K562 (cell line): ENCODE data around the gene LIX1L. TPM values are rescaled to one million over a fixed set of nuclear protein-coding genes. Genes with fewer than 3 reads are reported as not detected.

ENCODE experiments used
- ARID1B ChIP-seq: fragments of 450-650 bp; IDR thresholded peaks from 2 replicates; pipeline ENCODE4 v1.6.1; 2016; ENCODE audit warnings: antibody characterized with exemption, mild to moderate bottlenecking, inconsistent platforms
- BRCA1 ChIP-seq, 2 experiments: fragments of 450-650 bp in 1 of 2; sonication (generic) in 1 of 2; formaldehyde crosslinking in 1 of 2; IDR thresholded peaks; 2 replicates each; pipeline versions ENCODE4 v1.5.0 to v1.6.1; 2017 to 2020; ENCODE audit warnings: mild to moderate bottlenecking in 1 of 2, missing genetic modification reagents in 1 of 2
- CREBBP ChIP-seq: IDR thresholded peaks from one replicate; pipeline ENCODE4 v1.6.1; 2012; ENCODE audit warnings: low read depth, mild to moderate bottlenecking, control low read depth, inconsistent platforms, low read length
- CSDE1 ChIP-seq, 2 experiments: fragments of 450-650 bp; IDR thresholded peaks; 2 replicates each; pipeline ENCODE4 v1.6.1; 2016; ENCODE audit warnings: mild to moderate bottlenecking in 1 of 2
- HCFC1 ChIP-seq: IDR thresholded peaks from 2 replicates; pipeline ENCODE4 v1.6.1; 2012; ENCODE audit warnings: low read depth, low read length, improper control_type of control experiment
- NCOA6 ChIP-seq: fragments of 450-650 bp; IDR thresholded peaks from 2 replicates; pipeline ENCODE4 v1.6.1; 2017; ENCODE audit warnings: mild to moderate bottlenecking
- NFE2 ChIP-seq: IDR thresholded peaks from 2 replicates; pipeline ENCODE4 v1.6.1; 2014; ENCODE audit warnings: antibody characterized with exemption, low read depth
- PHF21A ChIP-seq: fragments of 450-650 bp; IDR thresholded peaks from 2 replicates; pipeline ENCODE4 v1.6.1; 2017; ENCODE audit warnings: low read depth, borderline replicate concordance
- SP2 ChIP-seq: IDR thresholded peaks from 2 replicates; pipeline ENCODE4 v1.6.1; 2011; ENCODE audit warnings: mild to moderate bottlenecking, low read depth, low read length, moderate library complexity; ENCODE audit not compliant: poor library complexity, severe bottlenecking; ENCODE audit errors: extremely low read depth
- ZMIZ1 ChIP-seq, 2 experiments: fragments of 150-350 bp in 1 of 2; IDR thresholded peaks; 2 replicates each; pipeline ENCODE4 v1.6.1; 2012 to 2016; ENCODE audit warnings: low read depth in 2 of 2, low read length in 2 of 2, mild to moderate bottlenecking in 1 of 2, moderate library complexity in 1 of 2
- ZNF24 ChIP-seq: fragments of 450-650 bp; IDR thresholded peaks from 2 replicates; pipeline ENCODE4 v1.6.1; 2016
- ZNF253 ChIP-seq: fragments of 250-450 bp; sonication (Bioruptor Pico); conservative IDR thresholded peaks from 2 replicates; pipeline ENCODE4 v1.6.1; 2021; ENCODE audit warnings: mild to moderate bottlenecking
- ZZZ3 ChIP-seq: fragments of 450-650 bp; IDR thresholded peaks from 2 replicates; pipeline ENCODE4 v1.6.1; 2016; ENCODE audit warnings: antibody characterized with exemption, mild to moderate bottlenecking, moderate library complexity
- polyA plus RNA-seq, 8 experiments: library from polyadenylated mRNA; depleted of rRNA in 4 of 8; stranded (reverse) in 5 of 8; unstranded in 3 of 8; fragments of >200 nt; fragmentation: Nextera tagmentation in 2 of 8; fragmentation: Illumina TruSeq in 1 of 8; extraction: Ambion mirVana in 2 of 8; extraction: Trizol in 1 of 8; gene quantifications; 2 replicates each; pipeline versions ENCODE4 v1.2.1 to v1.2.3, GENCODE V29; 2011 to 2014; ENCODE audit warnings: inconsistent platforms in 1 of 8, missing spikeins in 1 of 8
- total RNA-seq, 7 experiments: library from RNA; depleted of rRNA in 6 of 7; stranded (reverse); fragments of >200 nt in 6 of 7; fragmentation: Illumina TruSeq in 2 of 7; extraction: Trizol in 2 of 7; gene quantifications; 2 replicates each; pipeline versions ENCODE4 v1.2.1 to v1.2.3, GENCODE V29; 2011 to 2021; ENCODE audit warnings: low replicate concordance in 1 of 7
- TF ChIP-seq, protein P1 (sequence below): fragments of 200-600 bp; sonication (generic); IDR thresholded peaks from one replicate; pipeline ENCODE4 v1.6.1; 2012; ENCODE audit warnings: mild to moderate bottlenecking, low read depth, low read length, inconsistent platforms

Gene LIX1L
- total and polyA plus RNA-seq, 9 of the 15 experiments (the other 6 are each of a cell fraction or from before 2014, with no cell fraction given) = 4.6 to 26.5 (median 12.5) TPM

DNA sequence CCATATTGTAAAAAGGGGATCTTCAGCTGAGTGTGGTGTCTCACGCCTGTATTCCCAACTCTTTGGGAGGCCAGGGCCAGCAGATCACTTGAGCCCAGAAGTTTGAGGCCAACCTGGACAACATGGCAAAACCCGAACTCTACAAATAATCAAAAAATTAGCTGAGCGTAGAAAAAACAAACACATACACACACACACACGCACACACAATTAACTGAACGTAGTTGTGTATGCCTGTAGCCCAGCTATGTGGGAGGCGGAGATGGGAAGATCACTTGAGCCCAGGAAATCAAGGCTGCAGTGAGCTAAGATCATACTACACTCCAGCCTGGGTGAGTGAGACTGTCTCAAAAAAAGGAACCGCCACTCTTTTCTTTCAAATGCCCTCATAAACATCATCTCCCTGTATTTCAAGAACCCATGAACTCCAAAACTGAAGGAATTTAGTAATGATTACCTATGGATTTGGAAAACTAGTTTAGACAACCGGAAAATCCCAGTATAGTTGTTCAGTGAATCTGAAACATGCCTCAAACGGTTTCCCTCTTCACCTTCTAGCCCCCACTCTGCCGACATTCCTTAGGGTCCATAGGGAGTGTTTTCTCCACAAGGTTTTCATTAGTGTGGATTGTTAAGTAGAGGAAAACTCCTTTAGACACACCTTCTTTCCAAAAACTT, 34.1 kb upstream of the LIX1L start (continued):
- TF ChIP-seq SP2 (no peak), ZMIZ1 (IDR thresholded peaks at IDR 0.05; ENCODE audit: low read depth in 2 of 2, low read length in 2 of 2) (peak in 1 of 2 experiments; percentile 71; a peak in 2 of 4 replicates), NCOA6 (no peak), PHF21A (no peak), CREBBP (no peak), BRCA1 (IDR thresholded peaks at IDR 0.05) (no peak), BRCA1 (CRISPR knock-in tag; IDR thresholded peaks at IDR 0.05) (no peak), ZNF24 (peak; percentile 41; the same call in 1 of the 2 replicates), ARID1B (0 out of 2 replicates have a peak, but pooled peaks have one; percentile 5), ZNF253 (CRISPR knock-in tag) (peak; percentile 95), ZZZ3 (no peak), HCFC1 (no peak), NFE2 (no peak), CSDE1 (IDR thresholded peaks at IDR 0.05) (no peak)
- TF ChIP-seq, protein P1, sequence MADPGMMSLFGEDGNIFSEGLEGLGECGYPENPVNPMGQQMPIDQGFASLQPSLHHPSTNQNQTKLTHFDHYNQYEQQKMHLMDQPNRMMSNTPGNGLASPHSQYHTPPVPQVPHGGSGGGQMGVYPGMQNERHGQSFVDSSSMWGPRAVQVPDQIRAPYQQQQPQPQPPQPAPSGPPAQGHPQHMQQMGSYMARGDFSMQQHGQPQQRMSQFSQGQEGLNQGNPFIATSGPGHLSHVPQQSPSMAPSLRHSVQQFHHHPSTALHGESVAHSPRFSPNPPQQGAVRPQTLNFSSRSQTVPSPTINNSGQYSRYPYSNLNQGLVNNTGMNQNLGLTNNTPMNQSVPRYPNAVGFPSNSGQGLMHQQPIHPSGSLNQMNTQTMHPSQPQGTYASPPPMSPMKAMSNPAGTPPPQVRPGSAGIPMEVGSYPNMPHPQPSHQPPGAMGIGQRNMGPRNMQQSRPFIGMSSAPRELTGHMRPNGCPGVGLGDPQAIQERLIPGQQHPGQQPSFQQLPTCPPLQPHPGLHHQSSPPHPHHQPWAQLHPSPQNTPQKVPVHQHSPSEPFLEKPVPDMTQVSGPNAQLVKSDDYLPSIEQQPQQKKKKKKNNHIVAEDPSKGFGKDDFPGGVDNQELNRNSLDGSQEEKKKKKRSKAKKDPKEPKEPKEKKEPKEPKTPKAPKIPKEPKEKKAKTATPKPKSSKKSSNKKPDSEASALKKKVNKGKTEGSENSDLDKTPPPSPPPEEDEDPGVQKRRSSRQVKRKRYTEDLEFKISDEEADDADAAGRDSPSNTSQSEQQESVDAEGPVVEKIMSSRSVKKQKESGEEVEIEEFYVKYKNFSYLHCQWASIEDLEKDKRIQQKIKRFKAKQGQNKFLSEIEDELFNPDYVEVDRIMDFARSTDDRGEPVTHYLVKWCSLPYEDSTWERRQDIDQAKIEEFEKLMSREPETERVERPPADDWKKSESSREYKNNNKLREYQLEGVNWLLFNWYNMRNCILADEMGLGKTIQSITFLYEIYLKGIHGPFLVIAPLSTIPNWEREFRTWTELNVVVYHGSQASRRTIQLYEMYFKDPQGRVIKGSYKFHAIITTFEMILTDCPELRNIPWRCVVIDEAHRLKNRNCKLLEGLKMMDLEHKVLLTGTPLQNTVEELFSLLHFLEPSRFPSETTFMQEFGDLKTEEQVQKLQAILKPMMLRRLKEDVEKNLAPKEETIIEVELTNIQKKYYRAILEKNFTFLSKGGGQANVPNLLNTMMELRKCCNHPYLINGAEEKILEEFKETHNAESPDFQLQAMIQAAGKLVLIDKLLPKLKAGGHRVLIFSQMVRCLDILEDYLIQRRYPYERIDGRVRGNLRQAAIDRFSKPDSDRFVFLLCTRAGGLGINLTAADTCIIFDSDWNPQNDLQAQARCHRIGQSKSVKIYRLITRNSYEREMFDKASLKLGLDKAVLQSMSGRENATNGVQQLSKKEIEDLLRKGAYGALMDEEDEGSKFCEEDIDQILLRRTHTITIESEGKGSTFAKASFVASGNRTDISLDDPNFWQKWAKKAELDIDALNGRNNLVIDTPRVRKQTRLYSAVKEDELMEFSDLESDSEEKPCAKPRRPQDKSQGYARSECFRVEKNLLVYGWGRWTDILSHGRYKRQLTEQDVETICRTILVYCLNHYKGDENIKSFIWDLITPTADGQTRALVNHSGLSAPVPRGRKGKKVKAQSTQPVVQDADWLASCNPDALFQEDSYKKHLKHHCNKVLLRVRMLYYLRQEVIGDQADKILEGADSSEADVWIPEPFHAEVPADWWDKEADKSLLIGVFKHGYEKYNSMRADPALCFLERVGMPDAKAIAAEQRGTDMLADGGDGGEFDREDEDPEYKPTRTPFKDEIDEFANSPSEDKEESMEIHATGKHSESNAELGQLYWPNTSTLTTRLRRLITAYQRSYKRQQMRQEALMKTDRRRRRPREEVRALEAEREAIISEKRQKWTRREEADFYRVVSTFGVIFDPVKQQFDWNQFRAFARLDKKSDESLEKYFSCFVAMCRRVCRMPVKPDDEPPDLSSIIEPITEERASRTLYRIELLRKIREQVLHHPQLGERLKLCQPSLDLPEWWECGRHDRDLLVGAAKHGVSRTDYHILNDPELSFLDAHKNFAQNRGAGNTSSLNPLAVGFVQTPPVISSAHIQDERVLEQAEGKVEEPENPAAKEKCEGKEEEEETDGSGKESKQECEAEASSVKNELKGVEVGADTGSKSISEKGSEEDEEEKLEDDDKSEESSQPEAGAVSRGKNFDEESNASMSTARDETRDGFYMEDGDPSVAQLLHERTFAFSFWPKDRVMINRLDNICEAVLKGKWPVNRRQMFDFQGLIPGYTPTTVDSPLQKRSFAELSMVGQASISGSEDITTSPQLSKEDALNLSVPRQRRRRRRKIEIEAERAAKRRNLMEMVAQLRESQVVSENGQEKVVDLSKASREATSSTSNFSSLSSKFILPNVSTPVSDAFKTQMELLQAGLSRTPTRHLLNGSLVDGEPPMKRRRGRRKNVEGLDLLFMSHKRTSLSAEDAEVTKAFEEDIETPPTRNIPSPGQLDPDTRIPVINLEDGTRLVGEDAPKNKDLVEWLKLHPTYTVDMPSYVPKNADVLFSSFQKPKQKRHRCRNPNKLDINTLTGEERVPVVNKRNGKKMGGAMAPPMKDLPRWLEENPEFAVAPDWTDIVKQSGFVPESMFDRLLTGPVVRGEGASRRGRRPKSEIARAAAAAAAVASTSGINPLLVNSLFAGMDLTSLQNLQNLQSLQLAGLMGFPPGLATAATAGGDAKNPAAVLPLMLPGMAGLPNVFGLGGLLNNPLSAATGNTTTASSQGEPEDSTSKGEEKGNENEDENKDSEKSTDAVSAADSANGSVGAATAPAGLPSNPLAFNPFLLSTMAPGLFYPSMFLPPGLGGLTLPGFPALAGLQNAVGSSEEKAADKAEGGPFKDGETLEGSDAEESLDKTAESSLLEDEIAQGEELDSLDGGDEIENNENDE = peak; percentile 32
